SHP77 treated with DMSO at 0.1 percent for 48 hours (cell line): ENCODE data around the gene CDC25B.

Experiments used
- DNase-seq: peaks from one replicate; lab custom pipeline; 2025; lab: John Stamatoyannopoulos, UW

Gene CDC25B

GRCh38 chr20:3764659-3765058, 31.5 kb upstream of the CDC25B start:
- DNase-seq, result no peak

GRCh38 chr20:3765171-3765882, 30.8 kb upstream of the CDC25B start:
- no peak for DNase-seq

GRCh38 chr20:3766422-3767109, 29.5 kb upstream of the CDC25B start:
- no peak for DNase-seq

GRCh38 chr20:3767110-3767426, 29.0 kb upstream of the CDC25B start:
- no peak for DNase-seq

GRCh38 chr20:3767427-3768341, 28.4 kb upstream of the CDC25B start, which contains the start of gene ADISSP:
Gene ADISSP (minus strand): TSS chr20:3767753. CDS start chr20:3760100, 7,653 bp downstream.
- peak; percentile 95 for DNase-seq

GRCh38 chr20:3768342-3769130, 27.6 kb upstream of the CDC25B start:
- peak; percentile 54 for DNase-seq

- no peak for DNase-seq
Observed at GRCh38 chr20:3771552-3772058, 24.5 kb upstream of the CDC25B start.

- DNase-seq, result no peak
Observed at GRCh38 chr20:3775457-3776108, 20.5 kb upstream of the CDC25B start.

GRCh38 chr20:3777381-3777715, 18.8 kb upstream of the CDC25B start:
- DNase-seq, result no peak

GRCh38 chr20:3777716-3778629, 18.1 kb upstream of the CDC25B start:
- no peak for DNase-seq

GRCh38 chr20:3778976-3779375, 17.1 kb upstream of the CDC25B start:
- DNase-seq, result no peak

GRCh38 chr20:3781153-3781910, 14.8 kb upstream of the CDC25B start, which contains the start of gene SPEF1:
Gene SPEF1 (minus strand): TSS chr20:3781448. CDS start chr20:3781287, 161 bp downstream.
- peak; percentile 91 for DNase-seq

- DNase-seq, result no peak
Observed at GRCh38 chr20:3782597-3782996, 13.5 kb upstream of the CDC25B start.

GRCh38 chr20:3783068-3783489, 13.0 kb upstream of the CDC25B start:
- no peak for DNase-seq

GRCh38 chr20:3783511-3784195, 12.5 kb upstream of the CDC25B start:
- no peak for DNase-seq

GRCh38 chr20:3784216-3784853, 11.8 kb upstream of the CDC25B start:
- DNase-seq, result no peak

GRCh38 chr20:3784863-3785239, 11.3 kb upstream of the CDC25B start:
- no peak for DNase-seq
